Fibroblast of villous mesenchyme (primary cell): ENCODE measurements around the gene NCKAP5. TPM values are rescaled to one million over a fixed set of nuclear protein-coding genes. Genes with fewer than 3 reads are reported as not detected.
"Not testable (repeated sequence)": the region's sequence is repeated elsewhere in the genome, so short reads cannot be mapped to it uniquely, and the experiment has no call there.

Experiments
- DNase-seq: peaks from one replicate; pipeline ENCODE4 v3.0.0-alpha.2; 2010; ENCODE audit warnings: low read depth
- H3K4me3 ChIP-seq: 2 replicates; pipeline ENCODE4 v1.5.1; 2011; ENCODE audit warnings: low read depth, mild to moderate bottlenecking, low read length
- total RNA-seq: library from RNA; depleted of rRNA; stranded (reverse); fragments of >200 nt; gene quantifications from 2 replicates; pipeline ENCODE4 v1.2.3, GENCODE V29; 2012
- TF ChIP-seq, protein P1 (sequence below): IDR thresholded peaks from 2 replicates; pipeline ENCODE4 v1.5.1; 2012; ENCODE audit warnings: low read depth, mild to moderate bottlenecking, low read length; ENCODE audit not compliant: insufficient read depth

NCKAP5 gene
- total RNA-seq, 1 donor = 47.9 TPM

- TF ChIP-seq, protein P1, sequence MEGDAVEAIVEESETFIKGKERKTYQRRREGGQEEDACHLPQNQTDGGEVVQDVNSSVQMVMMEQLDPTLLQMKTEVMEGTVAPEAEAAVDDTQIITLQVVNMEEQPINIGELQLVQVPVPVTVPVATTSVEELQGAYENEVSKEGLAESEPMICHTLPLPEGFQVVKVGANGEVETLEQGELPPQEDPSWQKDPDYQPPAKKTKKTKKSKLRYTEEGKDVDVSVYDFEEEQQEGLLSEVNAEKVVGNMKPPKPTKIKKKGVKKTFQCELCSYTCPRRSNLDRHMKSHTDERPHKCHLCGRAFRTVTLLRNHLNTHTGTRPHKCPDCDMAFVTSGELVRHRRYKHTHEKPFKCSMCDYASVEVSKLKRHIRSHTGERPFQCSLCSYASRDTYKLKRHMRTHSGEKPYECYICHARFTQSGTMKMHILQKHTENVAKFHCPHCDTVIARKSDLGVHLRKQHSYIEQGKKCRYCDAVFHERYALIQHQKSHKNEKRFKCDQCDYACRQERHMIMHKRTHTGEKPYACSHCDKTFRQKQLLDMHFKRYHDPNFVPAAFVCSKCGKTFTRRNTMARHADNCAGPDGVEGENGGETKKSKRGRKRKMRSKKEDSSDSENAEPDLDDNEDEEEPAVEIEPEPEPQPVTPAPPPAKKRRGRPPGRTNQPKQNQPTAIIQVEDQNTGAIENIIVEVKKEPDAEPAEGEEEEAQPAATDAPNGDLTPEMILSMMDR = no peak
- no peak overlapping the region for H3K4me3 ChIP-seq
- no peak for DNase-seq
These were observed 91.2 kb downstream of the NCKAP5 start for GRCh38 chr2:133476931-133477615.

DNA sequence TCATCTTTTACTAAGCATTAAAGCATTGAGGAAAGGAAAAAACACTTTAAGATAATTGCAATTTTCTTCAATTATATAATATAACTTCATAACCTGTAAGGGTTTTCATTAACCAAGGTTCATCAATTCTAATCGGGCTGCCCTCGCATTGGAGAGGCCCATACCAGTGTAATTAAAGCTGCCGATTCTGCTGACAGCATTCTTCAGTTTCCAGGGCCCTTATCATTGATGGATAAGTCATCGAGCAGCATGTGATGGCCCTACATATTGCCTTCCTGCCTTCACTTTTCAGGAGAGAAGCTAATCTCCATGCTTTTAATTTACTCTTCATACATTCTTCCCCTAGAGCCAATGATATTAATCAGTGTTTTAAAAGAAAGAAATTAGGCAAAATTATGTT, 92.0 kb downstream of the NCKAP5 start:
- DNase-seq = no peak
- H3K4me3 ChIP-seq = no peak overlapping the region

DNA sequence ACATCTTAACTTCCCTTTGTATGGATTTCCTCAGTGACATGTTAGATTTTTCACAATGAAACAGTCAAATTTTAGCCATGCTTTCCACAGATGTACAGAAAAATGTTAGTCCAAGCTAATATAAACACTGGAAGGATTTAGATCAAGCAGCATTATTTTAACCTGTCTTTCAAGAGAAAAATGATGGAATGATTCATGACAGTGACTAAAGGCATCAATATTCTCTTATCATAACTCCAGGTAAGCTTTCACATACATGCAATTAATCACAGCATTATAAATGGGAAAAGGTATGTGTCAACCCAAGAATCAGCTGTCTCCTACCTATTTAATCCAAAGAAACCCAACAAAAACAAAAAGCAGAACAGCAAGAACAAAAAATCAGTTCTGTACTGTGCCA, 92.7 kb downstream of the NCKAP5 start:
- no peak for DNase-seq
- no peak overlapping the region for H3K4me3 ChIP-seq
- TF ChIP-seq, protein P1 = no peak

More for the DNA sequence above, 92.0 kb downstream of the NCKAP5 start:
- TF ChIP-seq, protein P1 = no peak

GRCh38 chr2:133470446-133470845, 97.8 kb downstream of the NCKAP5 start:
- DNase-seq, H3K4me3 ChIP-seq: not testable (repeated sequence)

DNA sequence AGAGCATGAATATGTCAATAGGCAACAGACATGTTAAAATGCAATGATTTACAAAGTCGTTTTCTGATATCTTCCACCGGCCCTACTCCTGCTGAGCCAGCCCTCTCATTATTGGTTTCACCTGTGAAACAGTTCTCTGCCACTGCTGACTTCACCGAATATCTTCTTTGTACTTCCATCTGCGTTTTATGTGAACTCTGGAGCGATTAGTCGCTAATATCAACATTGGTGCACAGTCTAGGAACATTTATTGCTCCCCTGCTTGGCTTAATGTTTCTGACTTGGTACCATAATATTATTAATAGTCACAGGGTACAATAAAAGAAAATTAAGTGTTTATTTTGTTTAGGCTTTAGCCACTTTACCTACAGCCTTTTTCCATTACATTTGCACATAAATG, 105.5 kb downstream of the NCKAP5 start:
- TF ChIP-seq, protein P1 = no peak
- DNase-seq = no peak
- no peak overlapping the region for H3K4me3 ChIP-seq

GRCh38 chr2:133461484-133461883, 106.8 kb downstream of the NCKAP5 start:
- DNase-seq = no peak
- TF ChIP-seq, protein P1 = no peak
- no peak overlapping the region for H3K4me3 ChIP-seq

- no peak overlapping the region for H3K4me3 ChIP-seq
- DNase-seq = no peak
- TF ChIP-seq, protein P1 = no peak
These were observed 108.7 kb downstream of the NCKAP5 start for GRCh38 chr2:133459590-133459989.
